Endodermal cell (in vitro differentiated cells): ENCODE data around the gene PCYOX1L. TPM values are rescaled to one million over a fixed set of nuclear protein-coding genes. Genes with fewer than 3 reads are reported as not detected.

ENCODE experiments used
- DNase-seq: peaks from one replicate; pipeline ENCODE4 v3.0.0-alpha.2; 2017
- H3K27ac ChIP-seq: 2 replicates; pipeline ENCODE4 v1.5.1; 2013; ENCODE audit warnings: mild to moderate bottlenecking, low read depth, low read length, moderate library complexity
- H3K27me3 ChIP-seq: 2 replicates; pipeline ENCODE4 v1.6.1; 2013; ENCODE audit warnings: mild to moderate bottlenecking, low read length, moderate library complexity; ENCODE audit not compliant: insufficient read depth, control insufficient read depth, poor library complexity, severe bottlenecking
- H3K36me3 ChIP-seq: 2 replicates; pipeline ENCODE4 v1.7.0; 2013; ENCODE audit warnings: mild to moderate bottlenecking, low read length, moderate library complexity; ENCODE audit not compliant: control insufficient read depth, insufficient read depth
- H3K4me1 ChIP-seq: one replicate; pipeline ENCODE4 v1.7.0; 2013; ENCODE audit warnings: low read length; ENCODE audit not compliant: control insufficient read depth, insufficient read depth
- H3K4me3 ChIP-seq: 2 replicates; pipeline ENCODE4 v1.5.1; 2013; ENCODE audit warnings: mild to moderate bottlenecking, low read length, moderate library complexity
- H3K9ac ChIP-seq: 2 replicates; pipeline ENCODE4 v1.6.1; 2013; ENCODE audit warnings: mild to moderate bottlenecking, low read length, moderate library complexity; ENCODE audit not compliant: poor library complexity, severe bottlenecking; ENCODE audit errors: extremely low read depth
- H3K9me3 ChIP-seq: 2 replicates; pipeline ENCODE4 v1.6.1; 2013; ENCODE audit warnings: mild to moderate bottlenecking, low read length, moderate library complexity; ENCODE audit not compliant: control insufficient read depth
- H3K27ac Mint-ChIP-seq: 2 replicates; pipeline ENCODE4 v1.8.0; 2020; ENCODE audit warnings: mixed read lengths
- H3K27me3 Mint-ChIP-seq: 2 replicates; pipeline ENCODE4 v1.8.0; 2021; ENCODE audit warnings: mild to moderate bottlenecking, mixed read lengths; ENCODE audit not compliant: insufficient read depth
- H3K36me3 Mint-ChIP-seq: 2 replicates; pipeline ENCODE4 v1.8.0; 2020; ENCODE audit warnings: low read depth, mixed read lengths
- H3K4me1 Mint-ChIP-seq: 2 replicates; pipeline ENCODE4 v1.8.0; 2020; ENCODE audit warnings: mixed read lengths
- H3K4me3 Mint-ChIP-seq: 2 replicates; pipeline ENCODE4 v1.8.0; 2020; ENCODE audit warnings: mild to moderate bottlenecking, moderate library complexity, mixed read lengths
- H3K9me3 Mint-ChIP-seq: 2 replicates; pipeline ENCODE4 v1.8.0; 2020; ENCODE audit warnings: mild to moderate bottlenecking, mixed read lengths
- CTCF ChIP-seq: fragments of 200-600 bp; sonication (generic); conservative IDR thresholded peaks from 2 replicates; pipeline ENCODE4 v1.5.0; 2021; ENCODE audit warnings: antibody characterized with exemption, mild to moderate bottlenecking
- WGBS, 2 experiments: methylation state at CpG; one replicate each; pipeline versions ENCODE4 v1.1.5 to v1.1.7; 2013; ENCODE audit warnings: missing lambda C conversion rate in 2 of 2, mixed read lengths in 1 of 2; ENCODE audit not compliant: insufficient coverage in 1 of 2, insufficient read length in 1 of 2; 5-methylcytosine and 5-hydroxymethylcytosine counted together
- total RNA-seq, 2 donors: library from RNA; stranded (reverse); fragmentation: NEBNext Ultra II Directional in 1 of 2; extraction: Animal tissue kit (Norgen Biotek cat#: 25700) in 1 of 2; gene quantifications; 2 replicates in 1 of 2; 3 replicates in 1 of 2; pipeline ENCODE4 v1.2.1, GENCODE V29; 2021

The PCYOX1L gene
- total RNA-seq, 2 donors from 2014 or later = 11.1 to 11.7 TPM

- Histone ChIP-seq H3K9ac (no peak overlapping the region), H3K9me3 (no peaks in the 10 kb centered on the region), H3K36me3 (no peaks in the 10 kb centered on the region), H3K4me3 (no peak overlapping the region), H3K4me1 (no peaks in the 10 kb centered on the region), H3K27ac (no peak overlapping the region), H3K27me3 (peaks cover 6% of the 10 kb centered on the region)
- WGBS, 2 experiments = 86 to 93% methylated on average over 4 to 6 of the region's 6 CpGs
- no peaks in the 10 kb centered on the region for H3K27me3 Mint-ChIP-seq
- no peaks in the 10 kb centered on the region for H3K36me3 Mint-ChIP-seq
- no peak overlapping the region for H3K27ac Mint-ChIP-seq
- peak; percentile 22 for DNase-seq
- H3K4me1 Mint-ChIP-seq = no peaks in the 10 kb centered on the region
- H3K4me3 Mint-ChIP-seq = no peak overlapping the region
- H3K9me3 Mint-ChIP-seq = no peaks in the 10 kb centered on the region
- no peak for TF ChIP-seq CTCF
Measured at GRCh38 chr5:149365418-149365817, 7.6 kb downstream of the PCYOX1L start.

- Histone ChIP-seq H3K9me3 (no peaks in the 10 kb centered on the region), H3K27me3 (no peaks in the 10 kb centered on the region), H3K9ac (no peak overlapping the region), H3K4me3 (no peak overlapping the region), H3K4me1 (no peaks in the 10 kb centered on the region), H3K27ac (no peak overlapping the region), H3K36me3 (no peaks in the 10 kb centered on the region)
- Mint-ChIP-seq H3K4me3 (no peak overlapping the region), H3K27ac (no peak overlapping the region), H3K36me3 (no peaks in the 10 kb centered on the region), H3K27me3 (no peaks in the 10 kb centered on the region), H3K9me3 (no peaks in the 10 kb centered on the region), H3K4me1 (peaks cover 1% of the 10 kb centered on the region)
- no peak for TF ChIP-seq CTCF
- 89 to 100% methylated on average over 1 of the region's 1 CpG for WGBS, 2 experiments
- peak; percentile 22 for DNase-seq
Measured at GRCh38 chr5:149366169-149366729, 8.4 kb downstream of the PCYOX1L start.

- DNase-seq = peak; percentile 96
- H3K27ac ChIP-seq = no peak overlapping the region
- H3K36me3 Mint-ChIP-seq = no peaks in the 10 kb centered on the region
- no peaks in the 10 kb centered on the region for H3K4me1 ChIP-seq
- no peaks in the 10 kb centered on the region for H3K36me3 ChIP-seq
- no peak overlapping the region for H3K27ac Mint-ChIP-seq
- H3K4me1 Mint-ChIP-seq = peaks cover 2% of the 10 kb centered on the region
- H3K9ac ChIP-seq = no peak overlapping the region
- H3K9me3 Mint-ChIP-seq = no peaks in the 10 kb centered on the region
- TF ChIP-seq CTCF = peak; percentile 94
- WGBS, 2 experiments = 38 to 41% methylated on average over 7 to 14 of the region's 14 CpGs
- no peaks in the 10 kb centered on the region for H3K9me3 ChIP-seq
- H3K27me3 Mint-ChIP-seq = no peaks in the 10 kb centered on the region
- H3K4me3 Mint-ChIP-seq = no peak overlapping the region
- H3K4me3 ChIP-seq = no peak overlapping the region
- no peaks in the 10 kb centered on the region for H3K27me3 ChIP-seq
Measured at GRCh38 chr5:149367249-149367971, 9.6 kb downstream of the PCYOX1L start.
